HG03095 (cell line): ENCODE data around the gene TBC1D5.

Experiments
- ATAC-seq: cut with Tn5 transposase; IDR thresholded peaks from one replicate; pipeline ENCODE4 v1.9.1; 2021; ENCODE audit warnings: moderate library complexity; ENCODE audit not compliant: unreplicated experiment

Gene TBC1D5

GRCh38 chr3:17243621-17244020 lies 498.8 kb downstream of the TBC1D5 start:
- ATAC-seq = no peak

- ATAC-seq = no peak
Measured at GRCh38 chr3:17239417-17239816, 503.0 kb downstream of the TBC1D5 start.

- ATAC-seq = no peak
Measured at GRCh38 chr3:17238023-17238422, 504.4 kb downstream of the TBC1D5 start.

- no peak for ATAC-seq
Measured at GRCh38 chr3:17235310-17235709, 507.1 kb downstream of the TBC1D5 start.

- no peak for ATAC-seq
Measured at GRCh38 chr3:17234382-17234781, 508.0 kb downstream of the TBC1D5 start.

- peak; percentile 75 for ATAC-seq
Measured at GRCh38 chr3:17233398-17233800, 509.0 kb downstream of the TBC1D5 start.

- ATAC-seq = no peak
Measured at GRCh38 chr3:17232442-17232841, 510.0 kb downstream of the TBC1D5 start.

- no peak for ATAC-seq
Measured at GRCh38 chr3:17231537-17232261, 510.7 kb downstream of the TBC1D5 start.

- no peak for ATAC-seq
Measured at GRCh38 chr3:17227472-17227871, 515.0 kb downstream of the TBC1D5 start.

GRCh38 chr3:17221529-17221928 lies 520.9 kb downstream of the TBC1D5 start:
- no peak for ATAC-seq

- ATAC-seq = no peak
Measured at GRCh38 chr3:17219593-17219992, 522.8 kb downstream of the TBC1D5 start.

- ATAC-seq = no peak
Measured at GRCh38 chr3:17218587-17218986, 523.8 kb downstream of the TBC1D5 start.

GRCh38 chr3:17217588-17217987 lies 524.8 kb downstream of the TBC1D5 start:
- no peak for ATAC-seq

GRCh38 chr3:17213102-17213501 lies 529.3 kb downstream of the TBC1D5 start:
- ATAC-seq = no peak

GRCh38 chr3:17207979-17208378 lies 534.5 kb downstream of the TBC1D5 start:
- ATAC-seq = no peak

GRCh38 chr3:17207019-17207418 lies 535.4 kb downstream of the TBC1D5 start:
- no peak for ATAC-seq

GRCh38 chr3:17204049-17204650 lies 538.3 kb downstream of the TBC1D5 start:
- ATAC-seq = no peak

GRCh38 chr3:17201538-17201937 lies 540.9 kb downstream of the TBC1D5 start:
- ATAC-seq = no peak

GRCh38 chr3:17195856-17196604 lies 546.4 kb downstream of the TBC1D5 start:
- ATAC-seq = peak; percentile 84

- ATAC-seq = peak; percentile 83
Measured at GRCh38 chr3:17195192-17195611, 547.2 kb downstream of the TBC1D5 start.

GRCh38 chr3:17194116-17194515 lies 548.3 kb downstream of the TBC1D5 start:
- no peak for ATAC-seq

- ATAC-seq = no peak
Measured at GRCh38 chr3:17192995-17193394, 549.4 kb downstream of the TBC1D5 start.
